Fibroblast of skin of back (primary cell): Measurements from ENCODE around the gene STK40.

Experiments
- DNase-seq: peaks from one replicate; pipeline ENCODE4 v3.0.0-alpha.2; 2013

The STK40 gene

DNA sequence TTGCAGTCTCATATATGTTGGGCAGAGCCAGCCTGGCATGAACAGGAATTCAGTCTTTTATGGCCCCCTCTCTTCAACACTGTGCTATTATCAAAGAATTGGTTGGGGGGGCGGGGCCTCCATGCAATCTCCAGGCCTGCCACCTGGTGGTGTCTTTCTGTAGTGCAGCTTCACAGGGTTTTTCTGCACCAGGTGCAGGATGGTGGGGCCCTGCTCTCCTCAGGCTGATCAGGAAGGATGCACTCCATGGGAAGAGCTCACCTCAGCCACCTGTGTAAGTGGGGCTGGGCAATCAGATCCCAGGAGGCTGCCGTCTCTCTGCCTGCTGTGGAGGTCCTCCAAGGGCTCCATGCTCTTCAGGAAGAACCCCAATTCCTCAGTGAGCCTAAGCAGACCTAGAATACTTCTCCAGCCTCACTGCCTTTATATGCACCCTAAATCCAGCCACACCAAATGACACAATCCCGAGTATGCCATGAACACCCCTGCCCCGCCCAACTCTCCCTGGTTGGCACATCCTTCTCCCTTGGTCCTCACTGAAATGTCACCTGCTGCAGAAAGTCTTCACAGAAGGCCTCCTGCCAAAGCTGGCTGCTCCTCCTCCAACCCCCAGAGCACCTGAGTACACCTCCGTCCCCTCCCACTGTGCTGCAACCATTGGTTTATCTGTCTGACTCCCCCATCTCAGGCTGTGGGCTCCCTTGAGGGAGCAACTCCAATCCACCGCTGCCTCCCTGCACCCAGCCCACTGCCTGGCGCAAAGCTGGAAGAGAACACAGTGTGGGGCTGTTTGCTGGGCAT, 16.5 kb downstream of the STK40 start:
- peak; percentile 69 for DNase-seq

- DNase-seq: no peak
Measured at GRCh38 chr1:36367798-36368197, 17.9 kb downstream of the STK40 start.

- no peak for DNase-seq
Measured at GRCh38 chr1:36367066-36367465, 18.7 kb downstream of the STK40 start.

- peak; percentile 86 for DNase-seq
Measured at GRCh38 chr1:36366091-36366661, 19.5 kb downstream of the STK40 start.

DNA sequence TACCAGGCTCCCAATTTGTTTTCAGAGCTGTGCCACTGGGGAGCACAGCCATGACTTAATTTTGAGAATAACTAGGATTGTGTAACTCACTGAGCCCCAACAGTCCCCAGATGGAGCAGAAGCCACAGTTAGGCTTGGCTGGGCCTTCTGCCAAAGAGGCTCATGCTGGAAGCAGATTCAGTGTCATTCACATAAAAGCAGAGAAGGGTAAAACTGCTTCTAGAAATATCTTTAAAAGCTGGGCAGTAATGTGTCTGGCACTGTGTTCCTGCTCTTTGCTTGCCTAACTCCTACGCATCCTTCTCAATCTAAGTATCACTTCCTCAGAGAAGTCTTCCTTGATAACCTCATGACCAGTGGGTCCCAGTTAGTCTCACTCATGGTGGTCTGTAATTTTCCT, 20.3 kb downstream of the STK40 start:
- DNase-seq: peak; percentile 43

DNA sequence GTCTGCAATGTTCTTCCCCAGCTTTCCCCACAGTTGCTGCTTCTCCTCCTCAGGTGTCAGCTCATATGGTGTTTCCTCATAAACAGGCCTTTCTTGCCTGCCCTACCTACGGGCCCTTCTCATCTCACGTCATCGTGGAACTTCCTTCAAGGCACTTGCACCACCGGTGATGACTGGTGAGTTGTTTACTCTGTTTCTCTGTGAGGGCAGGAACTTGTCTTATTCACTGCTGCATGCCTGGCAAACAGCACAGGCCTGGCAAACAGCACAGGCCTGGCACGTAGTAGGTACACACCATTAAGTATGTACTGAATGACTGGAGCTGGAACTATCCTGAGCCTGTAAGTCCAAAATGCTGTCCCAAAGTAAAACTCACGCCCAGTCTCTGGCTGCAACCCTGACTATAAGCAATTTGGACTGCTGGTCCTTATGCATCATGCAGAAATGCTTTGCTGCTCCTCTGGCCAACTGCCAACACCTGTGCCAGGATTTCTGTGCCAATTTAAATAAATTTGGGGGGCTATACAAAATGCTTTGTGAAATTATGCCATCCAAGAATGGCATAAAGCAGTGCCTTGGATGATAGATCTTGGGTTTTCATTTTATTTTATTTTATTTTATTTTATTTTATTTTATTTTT, 25.7 kb downstream of the STK40 start:
- DNase-seq: no peak

DNA sequence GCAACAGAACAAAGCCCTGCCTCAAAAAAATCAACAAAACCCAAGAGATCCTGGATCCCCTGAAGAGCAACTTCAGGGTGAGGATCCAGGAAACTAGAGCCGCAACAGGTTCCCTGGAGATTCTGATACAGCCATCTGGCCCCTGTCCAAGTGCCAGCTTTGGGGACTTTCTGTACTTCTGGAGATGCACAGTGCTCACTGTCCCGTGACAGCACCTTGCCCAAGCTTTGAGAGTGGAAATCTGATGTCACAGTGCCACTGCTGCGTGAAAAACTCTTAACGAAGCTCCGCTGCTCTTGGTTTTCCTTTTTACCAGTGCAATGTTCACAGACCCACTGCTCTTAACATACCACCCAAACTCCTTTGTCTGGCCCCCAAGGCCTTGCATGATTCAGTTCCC, 26.3 kb downstream of the STK40 start:
- no peak for DNase-seq

- no peak for DNase-seq
Measured at GRCh38 chr1:36358514-36359084, 27.1 kb downstream of the STK40 start.

DNA sequence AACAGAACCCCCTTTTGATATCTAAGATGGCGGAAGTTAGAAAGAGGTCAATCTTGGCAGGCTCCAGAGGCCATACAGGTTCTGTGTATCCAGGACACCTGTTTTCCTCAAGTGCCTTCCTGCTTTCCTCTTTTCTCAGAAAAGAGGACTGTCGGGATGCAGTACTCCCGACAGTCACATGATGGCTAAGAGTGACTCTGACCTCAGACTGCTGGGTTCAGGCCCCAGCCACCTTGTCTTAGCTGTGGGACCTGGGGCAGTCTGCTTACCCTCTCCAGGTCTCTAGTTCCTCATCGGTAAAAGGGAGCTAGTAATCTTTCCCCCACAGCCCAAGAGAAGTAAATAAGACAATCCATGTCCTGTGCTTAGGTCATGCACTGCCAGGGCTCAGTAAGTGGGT, 29.9 kb downstream of the STK40 start:
- no peak for DNase-seq

GRCh38 chr1:36354486-36354885, 31.2 kb downstream of the STK40 start:
- DNase-seq: no peak

DNA sequence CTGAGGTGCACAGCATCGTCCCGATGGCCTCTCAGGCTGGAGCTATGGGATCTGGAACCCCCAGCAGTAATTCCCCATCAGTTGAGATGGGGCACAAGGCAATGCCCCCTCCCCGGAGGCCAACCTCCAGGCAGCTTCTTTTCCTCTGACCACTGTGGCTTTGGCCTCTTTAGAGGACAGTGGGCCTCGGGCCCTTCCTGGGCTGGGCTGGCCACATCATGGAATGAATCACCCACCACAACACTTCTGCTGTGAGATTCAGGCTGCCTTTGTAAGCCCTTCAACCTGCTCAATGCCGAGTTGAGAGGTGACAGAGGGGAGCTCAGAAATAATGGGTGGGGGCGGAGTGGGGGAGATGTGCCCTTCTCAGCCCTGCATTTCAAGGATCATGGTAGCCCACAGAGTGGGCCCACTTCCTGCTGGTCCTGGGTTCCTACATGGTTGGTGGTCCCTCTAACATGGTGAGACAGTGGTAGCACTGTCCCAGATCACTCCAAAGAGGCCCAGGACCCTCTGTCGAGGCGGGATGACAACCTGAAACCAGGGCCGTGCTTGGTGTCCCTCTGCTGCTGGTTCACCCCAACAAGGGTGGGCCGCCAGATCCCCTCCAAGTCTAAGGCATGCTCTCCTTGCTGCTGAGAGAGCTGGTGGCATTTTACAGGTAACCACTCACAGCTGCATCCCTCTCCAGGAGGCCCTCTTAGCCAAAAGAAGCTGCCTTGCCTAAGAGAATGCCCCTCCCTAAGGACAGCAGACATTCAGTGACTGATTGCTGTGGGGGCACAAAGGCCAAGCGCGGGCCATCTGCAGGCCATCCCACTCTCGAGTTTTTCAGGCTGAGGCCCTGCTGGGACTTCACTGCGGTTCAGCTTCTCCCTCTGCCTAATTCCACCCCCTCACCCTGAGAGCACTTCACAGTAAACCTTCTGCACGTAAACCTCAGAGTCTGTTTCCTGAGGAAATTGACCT, 32.5 kb downstream of the STK40 start:
- peak; percentile 63 for DNase-seq

GRCh38 chr1:36352125-36352909, 33.4 kb downstream of the STK40 start:
- peak; percentile 90 for DNase-seq

DNA sequence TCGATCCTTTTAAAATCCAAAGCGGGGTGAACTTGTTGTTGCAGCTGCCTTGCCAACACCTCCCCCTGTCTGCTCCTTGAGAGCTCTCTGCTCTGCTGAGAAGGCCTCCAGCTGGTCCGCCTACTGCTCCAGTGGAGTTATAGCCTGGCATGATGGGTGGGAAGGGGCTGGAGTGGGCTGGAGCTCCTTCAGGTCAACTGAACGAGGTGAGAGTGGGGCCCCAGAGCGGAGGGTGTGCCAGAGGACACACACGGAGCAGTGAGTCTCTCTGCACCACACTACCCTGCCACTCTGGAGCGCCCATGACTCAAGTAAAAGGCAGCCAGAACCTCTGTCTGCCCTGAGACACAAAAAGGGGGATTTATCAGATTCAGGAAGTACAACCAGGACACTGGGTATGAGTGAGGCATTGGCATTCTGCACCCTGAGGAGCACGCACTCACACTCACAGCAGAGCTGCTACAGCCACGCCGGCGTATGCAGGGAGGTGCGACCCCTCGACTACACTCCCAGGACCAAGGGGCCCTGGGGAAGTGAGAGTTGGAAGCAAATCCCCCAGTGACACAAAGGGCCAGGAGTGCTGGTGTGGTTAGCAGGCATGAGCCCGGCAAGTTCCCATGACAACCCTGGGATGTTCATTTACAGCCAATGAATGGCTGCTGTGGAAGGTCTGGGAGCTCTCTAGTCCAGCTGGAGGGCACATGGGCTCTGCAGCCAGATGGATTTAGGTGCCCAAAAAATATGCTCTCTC, 34.3 kb downstream of the STK40 start:
- peak; percentile 98 for DNase-seq

DNA sequence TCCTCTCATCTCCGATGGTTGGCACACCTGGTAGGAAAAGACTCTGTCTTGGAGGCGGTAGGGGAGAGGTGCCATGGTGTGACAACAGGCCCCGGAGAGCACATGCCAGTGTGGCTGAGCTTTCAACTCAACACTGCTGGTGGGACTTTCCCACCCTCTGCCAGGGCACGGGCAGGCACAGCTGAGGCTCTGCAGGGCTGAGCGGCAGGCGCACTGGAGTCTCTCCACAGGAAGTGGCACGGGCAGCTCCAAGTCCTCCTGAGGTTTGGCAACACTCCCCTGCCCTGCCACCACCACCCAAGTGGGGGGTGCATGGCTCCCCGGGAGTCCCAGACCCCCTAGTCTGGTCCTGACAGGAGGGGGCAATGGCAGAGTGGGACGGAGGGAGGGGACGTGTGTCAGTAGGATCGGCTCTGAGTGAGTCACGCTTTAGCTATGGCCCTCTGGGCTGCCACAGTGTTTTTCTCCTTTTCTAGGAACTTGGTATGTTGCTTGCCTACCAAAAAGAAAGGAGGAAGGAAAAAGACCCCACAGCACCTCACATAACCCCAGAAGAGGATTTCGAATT, 35.0 kb downstream of the STK40 start:
- DNase-seq: peak; percentile 95

DNA sequence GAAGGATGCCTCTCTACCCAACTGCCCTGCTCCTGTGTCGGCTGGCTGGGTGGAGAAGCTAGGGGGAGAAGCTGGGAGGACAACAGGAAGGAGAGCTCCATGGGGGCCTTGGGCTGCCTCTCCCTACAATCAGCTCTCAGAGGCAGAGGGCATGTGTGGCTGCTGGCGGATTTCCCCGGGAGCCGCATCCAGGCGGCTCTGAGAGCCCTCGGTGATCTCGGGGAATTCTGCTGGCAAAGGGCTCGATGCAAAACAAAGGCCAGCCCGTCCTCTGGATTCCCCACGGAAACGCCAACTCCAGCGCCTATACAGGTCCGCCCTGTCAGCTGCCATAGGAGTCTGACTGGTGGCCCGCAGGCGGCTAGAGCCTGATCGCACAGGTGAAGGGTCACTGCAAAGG, 35.9 kb downstream of the STK40 start:
- peak; percentile 38 for DNase-seq

DNA sequence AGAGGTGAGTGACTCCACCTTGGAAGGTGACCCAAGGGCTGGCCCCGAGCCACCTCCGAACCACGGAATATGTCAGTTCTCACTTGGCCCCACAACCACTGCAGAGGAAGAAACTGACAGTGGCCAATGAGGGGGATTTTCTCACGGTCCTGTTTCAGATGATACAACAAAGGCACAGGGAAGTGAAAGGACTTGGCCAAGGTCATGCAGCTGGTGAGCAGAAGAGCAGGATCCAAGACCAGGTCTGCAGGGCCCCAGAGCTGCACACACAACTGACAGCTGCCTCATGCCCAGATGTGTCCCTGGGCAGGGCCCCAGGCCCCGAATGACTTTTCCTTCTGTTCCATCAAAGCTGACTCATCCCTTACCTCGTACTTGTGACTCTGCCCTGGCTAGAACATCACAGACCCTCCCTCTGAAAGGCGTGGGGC, 36.5 kb downstream of the STK40 start:
- DNase-seq: peak; percentile 66

- DNase-seq: no peak
Measured at GRCh38 chr1:36346741-36347370, 38.9 kb downstream of the STK40 start.

GRCh38 chr1:36345353-36345752, 40.4 kb downstream of the STK40 start:
- DNase-seq: no peak

- DNase-seq: no peak
Measured at GRCh38 chr1:36344395-36344680, 41.4 kb downstream of the STK40 start.
